GM19397 (cell line): ENCODE results near the gene PHF13.
A peak's percentile ranks its signal among the peaks of the same experiment; 100 is the strongest.

ENCODE experiments used
- ATAC-seq: cut with Tn5 transposase; IDR thresholded peaks from one replicate; pipeline ENCODE4 v1.9.1; 2021; ENCODE audit warnings: mild to moderate bottlenecking, moderate library complexity; ENCODE audit not compliant: unreplicated experiment

The PHF13 gene

DNA sequence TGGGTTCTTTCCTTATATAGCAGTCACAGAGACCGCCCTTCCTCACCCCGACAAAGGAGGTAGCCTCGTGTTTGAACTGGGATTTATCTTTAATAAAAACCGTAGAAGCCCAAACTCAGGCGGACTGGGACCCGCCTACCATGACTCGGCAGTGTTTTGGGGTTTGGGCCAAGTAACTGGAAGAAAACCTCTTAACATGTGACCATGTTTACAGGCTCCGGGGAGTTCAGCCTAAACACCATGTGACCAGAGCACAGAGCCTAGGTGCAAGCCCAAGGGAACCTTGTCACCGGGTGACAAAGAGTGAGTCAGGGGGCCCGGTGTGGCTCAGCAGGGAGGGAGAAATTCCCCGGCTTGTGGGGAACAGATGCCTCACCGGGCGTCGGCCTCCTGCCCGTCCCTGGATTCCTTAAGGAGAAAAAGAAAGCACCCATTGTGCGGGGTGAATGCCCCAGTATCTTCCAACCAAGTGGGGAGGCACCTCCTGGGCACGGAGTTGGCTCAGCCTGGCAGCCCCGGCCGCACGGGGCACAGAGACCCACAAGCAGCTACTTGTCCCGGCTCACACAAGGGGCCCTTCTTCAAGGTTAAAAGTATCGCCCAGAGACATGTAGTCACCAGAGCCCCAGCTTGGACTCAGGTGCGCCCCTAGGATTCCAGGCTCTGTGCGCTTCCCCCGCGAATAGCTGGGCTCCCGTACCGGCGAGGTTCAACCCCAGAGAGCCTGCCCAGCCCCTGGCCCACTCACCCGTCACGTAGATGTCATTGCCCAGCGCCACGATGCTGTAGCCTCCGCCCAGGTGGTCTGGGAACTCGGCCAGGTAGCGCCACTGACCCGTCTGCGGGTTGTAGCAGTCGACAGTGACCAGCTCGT is 12.2 kb upstream of the PHF13 start:
- ATAC-seq = no peak

GRCh38 chr1:6601923-6602668 is 11.4 kb upstream of the PHF13 start:
- ATAC-seq = peak; percentile 12

- peak; percentile 51 for ATAC-seq
These were observed 10.8 kb upstream of the PHF13 start, which contains the start of gene KLHL21 for GRCh38 chr1:6602669-6603237. Gene KLHL21, minus strand, starts transcription at chr1:6602869. Its CDS starts 52 bp downstream, at chr1:6602817.

GRCh38 chr1:6603238-6603914 is 10.2 kb upstream of the PHF13 start:
- ATAC-seq = peak; percentile 28

GRCh38 chr1:6603915-6604558 is 9.5 kb upstream of the PHF13 start:
- ATAC-seq = no peak

DNA sequence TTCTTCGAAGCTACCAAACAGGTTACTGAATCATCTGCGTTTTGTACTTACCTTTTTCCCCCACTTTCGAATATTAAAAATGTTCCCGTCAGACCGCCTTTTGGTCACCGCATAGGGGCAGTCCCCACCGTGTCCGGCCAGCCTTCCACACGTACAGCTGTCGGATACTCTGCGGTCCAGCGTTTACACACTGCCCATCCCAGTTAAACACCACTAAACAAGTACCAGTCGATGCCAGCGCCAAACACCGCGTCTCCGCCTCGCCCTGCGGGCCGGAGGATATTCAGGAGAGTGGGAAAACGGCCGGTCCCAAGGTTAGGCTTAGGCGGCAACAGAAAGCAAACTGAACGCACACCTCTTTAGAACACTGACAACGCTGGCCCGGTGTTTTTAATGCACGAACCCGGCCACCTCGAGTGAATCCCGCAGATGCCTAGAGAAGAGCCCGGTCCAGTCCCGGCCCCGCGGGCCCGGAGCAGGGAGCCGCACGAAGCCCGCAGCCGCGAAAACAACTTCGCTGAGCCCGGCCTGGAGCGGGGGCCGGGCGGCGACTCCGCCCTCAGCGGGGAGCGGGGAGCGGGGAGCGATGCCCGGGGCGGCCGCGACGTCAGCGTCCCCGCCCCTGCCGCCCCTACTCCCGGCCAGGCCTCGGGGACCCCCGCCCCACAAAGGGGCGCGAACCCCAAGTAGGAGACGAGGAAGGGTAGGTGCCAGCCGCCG is 730 bp upstream of the PHF13 start:
- peak; percentile 32 for ATAC-seq

DNA sequence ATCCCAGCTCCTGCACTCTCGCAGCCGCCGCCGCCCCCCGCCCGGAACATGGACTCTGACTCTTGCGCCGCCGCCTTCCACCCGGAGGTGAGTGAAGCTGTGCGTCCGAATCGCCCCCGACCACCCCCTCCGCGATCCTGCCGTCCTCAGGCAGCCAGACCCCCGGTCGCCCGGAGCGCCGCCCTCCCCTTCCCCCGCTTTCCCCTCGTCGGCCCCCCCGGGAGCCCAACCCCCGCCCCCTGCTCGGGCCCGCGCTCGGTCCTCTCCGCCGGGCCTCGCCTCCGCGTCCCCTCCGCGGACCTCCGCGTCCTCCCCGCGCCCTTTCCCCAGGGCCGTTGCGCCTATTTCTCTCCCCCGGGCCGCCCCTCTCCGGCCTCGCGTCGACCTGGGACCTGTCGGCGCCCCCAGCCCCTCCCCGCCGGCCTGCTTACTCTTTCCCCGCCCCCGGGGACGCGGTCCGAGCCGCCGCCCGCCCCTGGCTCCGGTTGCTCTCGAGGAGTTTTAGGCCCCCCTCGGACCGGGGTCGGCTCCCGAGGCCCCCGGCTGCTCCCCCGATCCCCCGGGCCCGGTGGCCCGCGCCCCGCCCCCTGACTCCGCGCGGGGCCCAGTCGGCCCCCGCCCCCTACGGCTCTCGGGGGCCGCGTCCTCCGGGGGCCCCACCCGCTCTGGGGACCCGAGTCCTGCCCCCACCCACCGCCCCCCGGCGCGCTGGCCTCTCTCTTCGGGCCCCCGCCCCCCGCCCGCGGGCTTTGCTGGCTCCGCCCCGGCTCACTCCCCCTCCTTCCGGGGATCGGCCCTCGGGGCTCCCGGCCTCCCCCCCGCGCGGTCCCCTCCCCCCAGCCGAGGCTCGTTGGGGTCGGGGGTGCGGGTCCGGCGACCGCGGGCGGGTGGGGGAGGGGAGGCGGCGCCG is 743 bp downstream of the PHF13 start:
- no peak for ATAC-seq

GRCh38 chr1:6614929-6615785 is 1.6 kb downstream of the PHF13 start:
- ATAC-seq = no peak

- no peak for ATAC-seq
These were observed 5.5 kb downstream of the PHF13 start for GRCh38 chr1:6619045-6619444.

GRCh38 chr1:6621429-6622391 is 8.2 kb downstream of the PHF13 start:
- ATAC-seq = no peak

DNA sequence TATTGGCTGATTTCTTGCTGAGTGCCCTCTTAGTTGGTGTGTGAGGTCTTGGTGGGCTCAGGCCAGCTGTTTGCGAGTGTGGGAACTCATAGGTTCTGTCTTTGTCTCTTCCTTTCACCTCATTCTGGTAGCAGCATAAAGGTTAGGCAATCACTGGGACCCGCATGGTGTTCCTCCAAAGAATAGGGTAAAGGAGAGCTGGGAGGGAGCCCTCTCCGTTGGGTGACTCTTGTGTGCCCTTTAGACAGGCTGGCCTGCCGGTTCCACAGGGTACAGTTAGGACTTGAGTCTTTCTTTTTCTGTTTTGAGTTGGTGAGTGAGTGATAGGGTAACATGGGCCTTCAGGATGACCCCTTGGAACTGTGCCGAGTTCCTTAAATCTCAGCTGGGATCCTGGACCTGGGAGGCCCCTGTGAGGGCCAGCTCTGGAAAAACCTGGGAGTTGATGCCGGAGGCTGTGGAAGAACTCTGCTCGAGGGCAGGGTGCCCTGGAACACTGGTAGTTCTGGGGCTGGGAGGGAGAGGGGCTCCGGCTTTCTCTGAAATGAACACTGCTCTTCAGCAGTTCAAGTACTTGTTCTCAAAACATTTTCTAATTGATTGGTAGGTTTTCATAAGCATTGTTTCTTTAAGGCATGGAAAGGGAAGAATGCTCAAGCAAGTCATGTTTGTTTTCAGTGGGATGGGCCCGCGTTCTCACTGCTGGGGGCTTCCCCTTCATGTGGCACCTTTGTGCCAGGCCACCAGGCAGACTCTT is 9.0 kb downstream of the PHF13 start:
- ATAC-seq = no peak

GRCh38 chr1:6623269-6623965 is 9.9 kb downstream of the PHF13 start:
- ATAC-seq = no peak

GRCh38 chr1:6624710-6625583 is 11.4 kb downstream of the PHF13 start, which contains the start of gene THAP3:
Gene THAP3, plus strand, starts transcription at chr1:6624868. Its CDS starts 351 bp downstream, at chr1:6625219.
- ATAC-seq = peak; percentile 88

DNA sequence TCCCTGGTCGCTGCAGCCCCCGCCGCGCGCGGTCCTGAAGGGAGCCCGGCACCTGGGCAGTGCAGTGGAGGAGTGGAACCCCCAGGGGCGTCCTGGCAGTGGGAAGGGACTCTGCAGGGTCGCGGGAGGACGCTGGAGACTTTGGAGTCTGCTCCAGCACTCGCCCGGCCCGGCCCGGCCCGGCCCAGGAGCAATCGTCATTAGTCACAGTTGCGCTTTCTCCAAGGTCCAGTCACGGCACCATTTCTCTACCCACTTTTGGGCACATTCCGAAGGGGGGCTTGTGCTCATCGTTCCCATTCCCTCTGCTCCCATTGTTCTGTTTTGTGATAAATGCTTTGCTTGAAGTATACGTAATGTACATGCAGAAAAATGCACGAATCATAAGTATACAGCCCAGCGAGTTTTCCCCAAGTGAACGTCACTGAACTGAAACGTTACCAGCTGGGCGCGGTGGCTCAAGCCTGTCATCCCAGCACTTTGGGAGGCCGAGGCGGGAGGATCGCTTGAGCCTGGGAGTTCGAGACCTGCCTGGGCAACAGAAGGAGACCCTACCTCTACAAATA is 12.1 kb downstream of the PHF13 start:
- ATAC-seq = peak; percentile 38
